Mesendoderm (in vitro differentiated cells): Measurements from ENCODE around the gene U2AF2.

Source experiments
- DNase-seq: peaks from one replicate; pipeline ENCODE4 v3.0.0; 2013
- H2AK5ac ChIP-seq: 2 replicates; pipeline ENCODE4 v1.6.1; 2013; ENCODE audit warnings: low read length, inconsistent platforms
- H2BK120ac ChIP-seq: 2 replicates; pipeline ENCODE4 v1.6.1; 2013; ENCODE audit warnings: low read depth, mild to moderate bottlenecking, low read length, moderate library complexity, mixed read lengths
- H2BK15ac ChIP-seq: replicated peaks from 2 replicates; pipeline ENCODE4 v1.6.1; 2013; ENCODE audit warnings: low read depth, mild to moderate bottlenecking, moderate library complexity
- H2BK5ac ChIP-seq: 2 replicates; pipeline ENCODE4 v1.6.1; 2013; ENCODE audit warnings: low read length, inconsistent platforms
- H3K18ac ChIP-seq: 2 replicates; pipeline ENCODE4 v1.6.1; 2013; ENCODE audit warnings: mild to moderate bottlenecking, low read length, mixed read lengths
- H3K23ac ChIP-seq: one replicate; pipeline ENCODE4 v1.6.1; 2013; ENCODE audit warnings: low read length
- H3K27ac ChIP-seq: 2 replicates; pipeline ENCODE4 v1.5.1; 2013; ENCODE audit warnings: low read depth, mild to moderate bottlenecking, inconsistent platforms, low read length, moderate library complexity
- H3K27me3 ChIP-seq: 2 replicates; pipeline ENCODE4 v1.6.1; 2013; ENCODE audit warnings: low read length, control low read depth, mild to moderate bottlenecking, inconsistent platforms; ENCODE audit not compliant: insufficient read depth, poor library complexity
- H3K36me3 ChIP-seq: 2 replicates; pipeline ENCODE4 v1.6.1; 2013; ENCODE audit warnings: low read length, inconsistent platforms; ENCODE audit not compliant: control insufficient read depth, insufficient read depth
- H3K4ac ChIP-seq: one replicate; pipeline ENCODE4 v1.6.1; 2013; ENCODE audit warnings: low read depth, mild to moderate bottlenecking, low read length, moderate library complexity
- H3K4me1 ChIP-seq: 2 replicates; pipeline ENCODE4 v1.6.1; 2013; ENCODE audit warnings: low read depth, low read length, inconsistent platforms; ENCODE audit not compliant: control insufficient read depth
- H3K4me2 ChIP-seq: 2 replicates; pipeline ENCODE4 v1.6.1; 2013; ENCODE audit warnings: low read length
- H3K4me3 ChIP-seq: 2 replicates; pipeline ENCODE4 v1.5.1; 2013; ENCODE audit warnings: mild to moderate bottlenecking, low read length
- H3K56ac ChIP-seq: one replicate; pipeline ENCODE4 v1.6.1; 2013; ENCODE audit warnings: low read length
- H3K79me1 ChIP-seq: 2 replicates; pipeline ENCODE4 v1.6.1; 2013; ENCODE audit warnings: low read length, inconsistent platforms
- H3K79me2 ChIP-seq: 2 replicates; pipeline ENCODE4 v1.6.1; 2013; ENCODE audit warnings: mild to moderate bottlenecking, low read length; ENCODE audit not compliant: control insufficient read depth, insufficient read depth
- H3K9ac ChIP-seq: 2 replicates; pipeline ENCODE4 v1.6.1; 2013; ENCODE audit warnings: low read length, inconsistent platforms
- H4K5ac ChIP-seq: one replicate; pipeline ENCODE4 v1.6.1; 2013; ENCODE audit warnings: low read length
- H4K8ac ChIP-seq: one replicate; pipeline ENCODE4 v1.6.1; 2013; ENCODE audit warnings: low read depth, mild to moderate bottlenecking, control low read depth, low read length, moderate library complexity
- WGBS: extraction: QIAGEN DNeasy Blood & Tissue Kit; methylation state at CpG from one replicate; pipeline ENCODE4 v1.1.7; 2013; ENCODE audit warnings: low lambda C conversion rate, missing lambda C conversion rate; ENCODE audit not compliant: insufficient coverage; ENCODE audit errors: extremely low coverage; 5-methylcytosine and 5-hydroxymethylcytosine counted together

Gene U2AF2

GRCh38 chr19:55623130-55623529 lies 31.7 kb upstream of the U2AF2 start:
- Histone ChIP-seq H3K9ac (no peak overlapping the region), H2BK5ac (no peak overlapping the region), H2AK5ac (no peak overlapping the region), H2BK120ac (no peak overlapping the region), H3K18ac (no peak overlapping the region), H3K36me3 (no peaks in the 10 kb centered on the region), H4K5ac (no peak overlapping the region), H3K27ac (no peak overlapping the region), H4K8ac (no peak overlapping the region), H2BK15ac (no peak overlapping the region), H3K79me1 (peaks cover 3% of the 10 kb centered on the region), H3K4ac (no peak overlapping the region), H3K4me1 (no peaks in the 10 kb centered on the region), H3K56ac (no peak overlapping the region), H3K27me3 (no peaks in the 10 kb centered on the region), H3K23ac (no peak overlapping the region), H3K79me2 (no peaks in the 10 kb centered on the region), H3K4me2 (no peak overlapping the region), H3K4me3 (no peak overlapping the region)
- no CpG with 5 or more reads among the region's 7 CpGs for WGBS
- no peak for DNase-seq

- no peak for DNase-seq
- Histone ChIP-seq H3K36me3 (no peaks in the 10 kb centered on the region), H2BK15ac (no peak overlapping the region), H3K4me3 (no peak overlapping the region), H3K4ac (no peak overlapping the region), H3K23ac (no peak overlapping the region), H4K5ac (no peak overlapping the region), H3K79me2 (no peaks in the 10 kb centered on the region), H3K27me3 (no peaks in the 10 kb centered on the region), H2BK5ac (no peak overlapping the region), H2AK5ac (no peak overlapping the region), H3K4me2 (no peak overlapping the region), H2BK120ac (no peak overlapping the region), H3K79me1 (peaks cover 3% of the 10 kb centered on the region), H3K9ac (no peak overlapping the region), H3K4me1 (no peaks in the 10 kb centered on the region), H3K18ac (no peak overlapping the region), H3K27ac (no peak overlapping the region), H4K8ac (no peak overlapping the region), H3K56ac (no peak overlapping the region)
- no CpG with 5 or more reads among the region's 7 CpGs for WGBS
Observed at GRCh38 chr19:55623561-55623960, 31.3 kb upstream of the U2AF2 start.

GRCh38 chr19:55624109-55625003 lies 30.5 kb upstream of the U2AF2 start, which contains the start of gene ZNF784:
Gene ZNF784, minus strand, starts transcription at chr19:55624566. Its CDS starts 5 bp downstream, at chr19:55624561.
- Histone ChIP-seq H3K36me3 (no peaks in the 10 kb centered on the region), H4K8ac (no peak within 1 kb of the TSS), H3K18ac (peak within 1 kb of the TSS; percentile 88), H3K4ac (peak within 1 kb of the TSS; percentile 37), H3K4me2 (peak within 1 kb of the TSS; percentile 72), H2BK15ac (no peak within 1 kb of the TSS), H3K79me1 (peaks cover 3% of the 10 kb centered on the region), H3K56ac (peak within 1 kb of the TSS; percentile 94), H3K9ac (peak within 1 kb of the TSS; percentile 81), H3K4me3 (peak within 1 kb of the TSS; percentile 56), H3K27ac (peak within 1 kb of the TSS; percentile 92), H3K27me3 (no peaks in the 10 kb centered on the region), H4K5ac (no peak within 1 kb of the TSS), H2BK120ac (no peak within 1 kb of the TSS), H3K23ac (no peak within 1 kb of the TSS), H3K79me2 (no peaks in the 10 kb centered on the region), H2BK5ac (no peak within 1 kb of the TSS), H2AK5ac (no peak within 1 kb of the TSS), H3K4me1 (no peaks in the 10 kb centered on the region)
- peak; percentile 95 for DNase-seq
- no CpG with 5 or more reads among the region's 56 CpGs for WGBS

GRCh38 chr19:55625004-55625326 lies 29.9 kb upstream of the U2AF2 start:
- no peak overlapping the region for H4K5ac ChIP-seq
- no peak overlapping the region for H2AK5ac ChIP-seq
- peak overlapping the region; percentile 37 for H3K4ac ChIP-seq
- H3K4me2 ChIP-seq, result peak overlapping the region; percentile 72
- peaks cover 3% of the 10 kb centered on the region for H3K79me1 ChIP-seq
- H3K18ac ChIP-seq, result no peak overlapping the region
- H3K23ac ChIP-seq, result no peak overlapping the region
- H3K4me1 ChIP-seq, result no peaks in the 10 kb centered on the region
- no peaks in the 10 kb centered on the region for H3K27me3 ChIP-seq
- no peak overlapping the region for H3K4me3 ChIP-seq
- no CpG with 5 or more reads among the region's 11 CpGs for WGBS
- peak overlapping the region; percentile 69 for H3K9ac ChIP-seq
- no peak overlapping the region for H2BK15ac ChIP-seq
- no peaks in the 10 kb centered on the region for H3K36me3 ChIP-seq
- no peak for DNase-seq
- H2BK5ac ChIP-seq, result no peak overlapping the region
- peak overlapping the region; percentile 75 for H3K56ac ChIP-seq
- no peak overlapping the region for H3K27ac ChIP-seq
- no peak overlapping the region for H2BK120ac ChIP-seq
- H4K8ac ChIP-seq, result no peak overlapping the region
- no peaks in the 10 kb centered on the region for H3K79me2 ChIP-seq

GRCh38 chr19:55626350-55626749 lies 28.5 kb upstream of the U2AF2 start:
- Histone ChIP-seq H2BK15ac (no peak overlapping the region), H3K4ac (no peak overlapping the region), H2BK5ac (no peak overlapping the region), H3K27me3 (no peaks in the 10 kb centered on the region), H3K23ac (no peak overlapping the region), H4K8ac (no peak overlapping the region), H3K18ac (no peak overlapping the region), H3K79me2 (no peaks in the 10 kb centered on the region), H3K9ac (no peak overlapping the region), H2BK120ac (no peak overlapping the region), H3K36me3 (no peaks in the 10 kb centered on the region), H4K5ac (no peak overlapping the region), H2AK5ac (no peak overlapping the region), H3K4me2 (no peak overlapping the region), H3K27ac (no peak overlapping the region), H3K4me3 (no peak overlapping the region), H3K79me1 (peaks cover 3% of the 10 kb centered on the region), H3K56ac (no peak overlapping the region), H3K4me1 (no peaks in the 10 kb centered on the region)
- WGBS, result no CpG with 5 or more reads among the region's 11 CpGs
- DNase-seq, result no peak
